ENCODE results near the gene TTC12. TPM values are rescaled to one million over a fixed set of nuclear protein-coding genes. Genes with fewer than 3 reads are reported as not detected.

The TTC12 gene
- total and polyA plus RNA-seq, 10 of the 15 experiments (the other 5 are each of a cell fraction or from before 2014, with no cell fraction given), result 3.7 to 14.0 (median 8.1) TPM

GRCh38 chr11:113286009-113286408 is 28.4 kb upstream of the TTC12 start (continued):
- TF ChIP-seq RAD51 (IDR thresholded peaks at IDR 0.05), result no peak
- TF ChIP-seq, protein P1, sequence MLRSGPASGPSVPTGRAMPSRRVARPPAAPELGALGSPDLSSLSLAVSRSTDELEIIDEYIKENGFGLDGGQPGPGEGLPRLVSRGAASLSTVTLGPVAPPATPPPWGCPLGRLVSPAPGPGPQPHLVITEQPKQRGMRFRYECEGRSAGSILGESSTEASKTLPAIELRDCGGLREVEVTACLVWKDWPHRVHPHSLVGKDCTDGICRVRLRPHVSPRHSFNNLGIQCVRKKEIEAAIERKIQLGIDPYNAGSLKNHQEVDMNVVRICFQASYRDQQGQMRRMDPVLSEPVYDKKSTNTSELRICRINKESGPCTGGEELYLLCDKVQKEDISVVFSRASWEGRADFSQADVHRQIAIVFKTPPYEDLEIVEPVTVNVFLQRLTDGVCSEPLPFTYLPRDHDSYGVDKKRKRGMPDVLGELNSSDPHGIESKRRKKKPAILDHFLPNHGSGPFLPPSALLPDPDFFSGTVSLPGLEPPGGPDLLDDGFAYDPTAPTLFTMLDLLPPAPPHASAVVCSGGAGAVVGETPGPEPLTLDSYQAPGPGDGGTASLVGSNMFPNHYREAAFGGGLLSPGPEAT (IDR thresholded peaks at IDR 0.05; ENCODE audit: low read depth), result no peak
- no peak for TF ChIP-seq ZNF24 (IDR thresholded peaks at IDR 0.05)
- TF ChIP-seq POLR2A (IDR thresholded peaks at IDR 0.05; ENCODE audit: low read depth, low read length), result no peak
- TF ChIP-seq ZNF207 (IDR thresholded peaks at IDR 0.05; ENCODE audit: borderline replicate concordance), result no peak
- TF ChIP-seq ZSCAN29 (IDR thresholded peaks at IDR 0.05), result no peak
- TF ChIP-seq CBX5 (IDR thresholded peaks at IDR 0.05; ENCODE audit: low read depth), result no peak

- Histone ChIP-seq H3K79me2 (ENCODE audit: control insufficient read depth, insufficient read depth, low read length) (no peaks in the 10 kb centered on the region), H4K20me1 (ENCODE audit: control insufficient read depth, insufficient read depth) (no peaks in the 10 kb centered on the region), H3K9ac (ENCODE audit: control insufficient read depth, insufficient read depth, low read length) (no peak overlapping the region), H2AFZ (ENCODE audit: control insufficient read depth, low read depth, low read length) (no peak overlapping the region), H3K4me3 (no peak overlapping the region), H3K27ac (ENCODE audit: control insufficient read depth, insufficient read depth) (no peak overlapping the region), H3K4me1 (ENCODE audit: control insufficient read depth, insufficient read depth, low read length) (no peaks in the 10 kb centered on the region), H3K4me2 (ENCODE audit: control insufficient read depth, insufficient read depth) (no peak overlapping the region), H3K9me3 (replicated peaks; ENCODE audit: control insufficient read depth, insufficient read depth, low read length) (no peaks in the 10 kb centered on the region), H3K27me3 (replicated peaks in 1 of 2; ENCODE audit: control insufficient read depth in 2 of 2, insufficient read depth in 2 of 2, low read length in 1 of 2) (no peaks in the 10 kb centered on the region), H3K36me3 (ENCODE audit: control insufficient read depth in 2 of 2, insufficient read depth in 2 of 2, low read length in 1 of 2) (no peaks in the 10 kb centered on the region)
- intact Hi-C loops (cut with micrococcal nuclease; ENCODE audit: unreplicated experiment), result loop anchor here (5.0 kb wide), 1 partner anchor 175 kb away; no protein-coding TSS in a partner anchor
- BruUV-seq (replicated peaks), result no TSS peak
- 36% methylated on average over 11 of the region's 11 CpGs for WGBS (ENCODE audit: insufficient coverage, insufficient replicate concordance, low lambda C conversion rate, missing lambda C conversion rate)
- ChIA-PET SMC1A (ENCODE audit: uncharacterized antibody, unreplicated experiment) (no interaction called here), RAD21 (ENCODE audit: unreplicated experiment) (no interaction called here), CTCF (interaction anchor here (0.6 kb wide), 1 partner anchor 492 kb away, joined by 3 read pairs; no protein-coding TSS in a partner anchor), POLR2A (no interaction called here)
- no peak for DNase-seq (ENCODE audit: low read depth, low spot score)
- ATAC-seq, result no peak
- FAIRE-seq, result no peak
- TF ChIP-seq POU2F2 (IDR thresholded peaks at IDR 0.05; ENCODE audit: borderline replicate concordance, low read depth, low read length), result no peak
- TF ChIP-seq RUNX3 (IDR thresholded peaks at IDR 0.05; ENCODE audit: low read length), result peak; percentile 14; the same call in 1 of the 2 replicates
- in situ Hi-C loops (cut with MboI), result loop anchor here (10.0 kb wide), 1 partner anchor 1062 kb away; the partner anchor contains the start of gene PTS
Observed at GRCh38 chr11:113286509-113287497, 27.6 kb upstream of the TTC12 start.
